ENCODE data around the gene RBM12.

RBM12 gene

DNA sequence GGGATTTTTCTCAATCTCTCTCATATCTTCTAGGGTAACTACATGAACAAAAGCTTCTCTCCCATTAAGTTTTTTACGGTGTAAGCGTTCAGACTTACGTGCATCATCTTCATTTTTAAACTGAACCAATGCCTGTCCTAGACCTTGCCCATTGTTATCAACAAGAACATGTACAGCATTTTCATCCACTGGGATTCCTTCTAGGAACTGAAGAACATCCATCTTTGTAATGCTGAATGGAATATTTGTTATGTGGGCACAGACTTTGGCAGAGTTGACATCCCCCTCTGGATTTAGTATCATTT lies 11.3 kb downstream of the RBM12 start:
- no peak for DNase-seq

DNA sequence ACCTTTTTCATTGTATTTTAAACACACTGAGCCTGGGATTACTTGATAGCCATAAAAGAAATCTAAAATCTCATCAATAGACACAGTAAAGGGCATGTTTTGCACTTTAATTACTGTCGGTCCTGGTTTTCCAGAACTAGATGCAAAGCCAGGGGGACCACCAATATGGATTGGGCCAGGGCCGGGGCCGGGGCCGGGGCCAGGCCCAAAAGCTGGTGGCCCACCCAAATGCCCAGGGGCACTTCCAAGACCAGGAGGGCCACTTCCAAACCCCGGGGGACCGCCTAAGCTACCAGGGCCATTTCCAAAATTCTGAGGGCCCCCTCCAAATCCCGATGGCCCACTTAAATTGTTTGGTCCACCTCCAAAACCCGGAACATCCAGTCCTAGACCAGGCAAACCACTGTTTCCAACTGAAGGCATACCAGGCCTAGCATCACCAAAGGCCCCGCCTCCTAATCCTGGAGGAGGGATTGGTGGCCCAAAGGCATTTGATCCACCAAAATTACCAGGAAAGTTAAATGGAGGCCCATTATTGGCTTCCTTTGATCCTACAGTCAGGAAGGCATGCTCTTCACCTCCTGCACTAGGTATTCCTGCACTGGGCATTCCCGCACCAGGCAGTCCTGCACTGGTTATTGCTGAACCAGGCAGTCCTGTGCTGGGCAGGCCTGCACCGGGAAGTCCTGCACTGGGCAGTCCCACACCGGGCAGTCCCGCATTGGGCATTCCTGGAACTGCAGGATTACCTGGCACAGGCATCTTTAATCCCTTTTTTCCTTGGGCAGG lies 11.9 kb downstream of the RBM12 start:
- no peak for DNase-seq

DNA sequence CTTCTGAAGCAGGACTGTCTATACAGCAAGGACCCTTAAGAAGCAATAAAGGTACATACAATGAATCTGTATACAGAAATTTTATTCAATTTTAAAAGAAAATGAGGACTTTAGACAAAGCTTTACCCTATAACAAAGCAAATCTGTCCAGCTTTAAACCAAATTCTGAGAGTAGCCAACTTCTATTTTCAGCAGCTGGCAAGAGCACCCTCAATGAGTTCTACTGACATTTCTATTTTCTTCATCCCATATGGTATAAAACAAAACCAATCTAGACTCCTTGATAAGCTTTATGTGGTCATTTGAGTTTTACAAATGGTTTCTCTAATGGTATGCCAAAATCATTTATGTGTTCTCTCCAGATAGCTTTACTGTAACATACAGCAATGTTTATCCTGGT lies 12.7 kb downstream of the RBM12 start:
- no peak for DNase-seq

DNA sequence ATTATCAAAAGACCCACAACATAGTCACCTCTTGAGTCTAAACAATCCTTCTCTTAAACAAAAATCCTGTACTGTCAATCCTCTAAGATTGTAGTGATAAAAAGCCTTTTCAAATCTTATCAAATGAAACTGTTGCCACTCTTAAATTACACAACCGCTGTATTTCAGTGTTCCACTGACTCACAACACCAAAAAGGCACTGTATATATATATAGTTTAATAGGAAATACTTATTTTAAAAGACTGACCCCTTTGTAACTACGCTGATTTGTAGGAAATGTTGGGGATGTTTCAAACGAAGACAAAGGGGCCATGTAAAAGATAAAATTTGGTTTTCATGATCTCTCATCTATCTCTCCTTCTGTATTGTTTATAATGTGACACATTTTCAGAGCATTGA lies 14.1 kb downstream of the RBM12 start:
- DNase-seq: no peak

DNA sequence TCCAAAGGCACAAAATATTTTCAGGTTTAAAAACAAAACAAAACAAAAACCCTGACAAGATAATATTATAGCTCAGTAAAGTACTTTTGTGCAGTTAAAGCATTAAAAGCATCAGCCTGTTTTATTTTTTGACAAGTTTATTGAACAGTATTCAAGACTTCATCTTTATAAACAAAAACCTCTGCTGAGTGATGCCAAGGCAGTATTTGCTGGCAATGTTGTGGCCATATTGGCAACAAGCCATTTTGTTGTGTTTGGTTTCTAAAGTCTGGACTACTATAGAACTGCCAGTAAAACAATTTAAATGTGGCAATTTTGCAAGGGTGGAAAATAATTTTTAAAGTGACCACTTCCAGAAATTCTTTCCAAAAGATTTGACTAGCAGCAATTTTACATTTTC lies 15.9 kb downstream of the RBM12 start:
- no peak for DNase-seq

DNA sequence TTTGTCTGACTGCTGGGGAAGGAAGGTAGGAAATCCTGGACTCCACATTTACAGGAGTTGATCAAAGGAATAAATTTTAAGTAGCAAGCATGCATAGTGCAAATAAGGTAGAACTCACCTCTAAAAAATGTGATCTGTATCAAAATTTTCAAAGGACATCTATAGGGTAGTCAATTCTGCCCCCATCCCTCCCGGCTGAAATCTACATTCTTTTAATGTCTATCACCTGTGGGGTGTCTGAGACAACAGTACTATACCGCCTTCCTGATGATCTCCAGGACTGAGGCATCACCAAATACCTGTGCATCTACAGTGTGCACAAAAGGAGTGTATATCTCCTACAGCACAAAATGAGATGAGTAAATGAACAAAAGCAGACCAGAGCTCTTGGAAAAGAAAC lies 19.9 kb downstream of the RBM12 start:
- no peak for DNase-seq

DNA sequence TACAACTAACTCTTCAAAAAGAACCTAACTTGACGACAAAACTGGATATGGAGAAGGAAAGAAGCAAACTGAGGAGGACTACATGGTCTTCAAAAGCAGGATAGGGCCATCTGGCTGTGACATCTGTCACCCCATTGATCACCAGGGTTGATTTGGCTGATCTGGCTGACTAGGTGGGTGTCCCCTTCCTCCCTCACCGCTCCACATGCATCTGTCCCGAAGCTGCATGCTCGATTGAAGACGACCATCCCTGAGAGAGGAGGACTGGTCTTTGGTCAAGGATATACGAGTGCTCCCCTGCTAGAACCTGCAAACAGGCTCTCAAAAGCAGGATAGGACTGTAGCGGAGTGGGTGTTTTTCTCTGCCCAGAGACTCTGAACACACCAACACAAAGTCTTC lies 21.7 kb downstream of the RBM12 start:
- DNase-seq: no peak

DNA sequence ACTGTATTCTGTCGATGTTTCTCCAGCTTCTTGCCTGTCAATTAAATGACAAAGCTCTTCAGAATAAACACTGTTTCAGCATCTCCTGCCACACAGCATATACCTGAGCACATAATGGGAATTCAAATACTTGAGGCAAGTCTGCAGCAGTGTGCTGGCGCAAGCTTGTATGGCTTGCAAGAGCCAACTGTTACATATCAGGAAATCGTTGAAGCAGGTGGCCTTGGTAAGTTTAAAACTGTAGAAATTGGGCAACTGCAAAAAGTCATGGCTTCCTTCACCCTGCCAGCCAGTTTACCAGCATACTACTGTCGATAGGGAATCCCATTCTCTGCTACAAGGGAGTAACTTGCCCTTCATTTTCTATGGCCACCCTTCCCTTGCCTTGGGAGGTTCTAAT lies 23.0 kb downstream of the RBM12 start:
- no peak for DNase-seq

DNA sequence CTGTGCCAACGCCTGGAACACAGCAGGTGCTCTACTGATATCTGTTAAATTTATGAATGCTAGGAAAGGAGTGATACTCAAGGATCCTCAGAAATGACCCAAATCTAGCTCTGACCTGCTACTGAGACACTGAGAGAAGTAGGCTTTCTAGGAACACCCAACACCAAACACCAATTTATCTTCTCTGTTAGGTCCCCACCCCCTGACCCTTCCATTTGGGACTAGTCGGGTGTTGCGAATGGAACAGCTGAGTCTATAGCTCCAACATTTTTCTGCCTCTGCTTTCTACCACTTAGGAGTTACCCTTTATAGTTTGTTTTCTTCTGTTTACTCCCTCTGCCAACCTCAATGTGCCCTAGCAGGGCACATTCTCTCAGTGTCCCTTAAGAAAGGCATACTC lies 24.0 kb downstream of the RBM12 start:
- no peak for DNase-seq

- DNase-seq: no peak
Observed at GRCh38 chr20:35638751-35639150, 25.9 kb downstream of the RBM12 start.

GRCh38 chr20:35637276-35637675 lies 27.4 kb downstream of the RBM12 start:
- no peak for DNase-seq

DNA sequence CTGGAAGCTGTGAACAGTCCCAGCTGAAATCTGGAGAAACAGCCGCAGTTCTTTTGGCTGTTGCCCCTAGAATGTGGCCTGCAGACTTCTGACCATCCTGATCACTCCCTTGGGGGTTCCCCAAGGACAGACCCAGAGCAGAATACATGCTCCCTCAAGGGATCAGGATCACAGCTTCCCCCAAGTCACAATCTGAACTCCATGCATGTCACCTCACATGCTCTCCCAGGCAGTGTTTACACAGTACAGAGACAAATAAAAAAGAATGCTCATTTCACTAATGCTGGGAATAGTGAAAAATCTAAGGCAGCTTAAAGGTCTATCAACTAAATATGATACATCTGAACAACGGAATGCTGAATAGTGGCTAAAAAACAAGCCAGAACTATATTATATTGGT lies 28.6 kb downstream of the RBM12 start:
- DNase-seq: no peak

GRCh38 chr20:35635652-35636051 lies 29.0 kb downstream of the RBM12 start:
- DNase-seq: no peak

- DNase-seq: no peak
Observed at GRCh38 chr20:35632539-35633115, 32.1 kb downstream of the RBM12 start.

GRCh38 chr20:35630636-35631035 lies 34.1 kb downstream of the RBM12 start:
- DNase-seq: no peak

GRCh38 chr20:35629427-35630145 lies 35.1 kb downstream of the RBM12 start:
- no peak for DNase-seq

- DNase-seq: no peak
Observed at GRCh38 chr20:35627121-35627520, 37.6 kb downstream of the RBM12 start.

DNA sequence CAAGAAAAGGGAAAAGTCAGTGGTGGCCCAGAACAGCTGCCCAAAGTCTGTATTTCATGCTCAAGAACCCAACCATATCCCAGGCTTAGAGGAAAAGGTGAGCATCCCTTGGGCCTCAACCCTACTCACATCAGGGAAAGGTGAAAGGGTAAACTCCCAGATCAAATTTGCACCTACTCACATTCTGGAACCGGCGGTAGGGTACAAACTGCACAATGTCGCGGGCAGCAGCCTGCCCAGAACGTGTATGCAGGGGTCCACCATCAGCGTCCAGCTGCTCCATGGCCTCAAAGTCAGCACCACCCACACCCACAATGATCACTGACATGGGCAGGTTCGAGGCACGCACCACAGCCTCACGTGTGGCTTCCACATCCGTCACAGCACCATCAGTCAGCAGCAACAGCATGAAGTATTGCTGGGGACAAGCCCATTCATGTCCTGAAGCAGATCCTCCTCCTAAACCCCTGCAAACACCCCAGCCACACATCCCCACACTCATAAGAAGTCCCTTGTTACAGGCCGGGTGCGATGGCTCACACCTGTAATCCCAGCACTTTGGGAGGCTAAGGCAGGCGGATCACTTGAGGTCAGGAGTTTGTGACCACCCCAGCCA lies 38.2 kb downstream of the RBM12 start:
- DNase-seq: no peak

GRCh38 chr20:35625584-35626385 lies 38.9 kb downstream of the RBM12 start:
- DNase-seq: no peak

DNA sequence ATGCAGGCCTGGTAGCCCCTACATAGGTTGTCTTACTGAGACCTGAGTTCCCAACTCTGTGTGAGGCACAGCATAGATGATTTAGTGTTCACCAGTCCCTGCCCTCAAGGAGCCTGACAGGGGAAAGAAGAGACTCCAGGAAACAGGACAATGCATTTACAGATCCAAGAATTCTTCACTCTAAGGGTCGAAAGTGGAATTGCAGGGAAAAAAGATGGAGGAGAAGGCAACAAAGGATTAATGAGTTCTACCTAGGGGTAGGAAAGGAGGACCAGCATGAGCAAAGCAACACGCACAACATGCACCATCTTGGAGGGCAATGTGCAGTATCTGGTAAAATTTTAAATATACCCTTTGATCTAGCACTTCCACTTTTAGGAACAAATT lies 43.1 kb downstream of the RBM12 start:
- DNase-seq: no peak

GRCh38 chr20:35620818-35621559 lies 43.7 kb downstream of the RBM12 start:
- DNase-seq: no peak

Data from stimulated activated CD4-positive, alpha-beta T cell treated with anti-CD3 and anti-CD28 coated beads, Interleukin-1b, Interleukin-23, amount 100 ng/mL, for 48 hours (primary cell).